H1 (cell line): ENCODE results near the gene CPEB3. TPM values are rescaled to one million over a fixed set of nuclear protein-coding genes. Genes with fewer than 3 reads are reported as not detected.

Experiments
- CREB1 ChIP-seq: IDR thresholded peaks from 2 replicates; pipeline ENCODE4 v1.6.1; 2012; ENCODE audit warnings: inconsistent platforms
- GABPA ChIP-seq: IDR thresholded peaks from 2 replicates; pipeline ENCODE4 v1.6.1; 2011; ENCODE audit warnings: mild to moderate bottlenecking, low read length, moderate library complexity, borderline replicate concordance; ENCODE audit not compliant: insufficient read depth
- HDAC6 ChIP-seq: IDR thresholded peaks from one replicate; pipeline ENCODE4 v1.7.1; 2012; ENCODE audit warnings: low read depth, mild to moderate bottlenecking, inconsistent platforms, low read length, moderate library complexity
- SRF ChIP-seq: IDR thresholded peaks from 2 replicates; pipeline ENCODE4 v1.6.1; 2011; ENCODE audit warnings: mild to moderate bottlenecking, low read depth, low read length, moderate library complexity
- polyA plus RNA-seq, 7 experiments: library from polyadenylated mRNA; depleted of rRNA in 3 of 7; stranded (reverse) in 5 of 7; unstranded in 2 of 7; fragments of >200 nt in 5 of 7; fragments of 200-250 nt in 2 of 7; gene quantifications; 1 replicate in 5 of 7; 2 replicates in 1 of 7; 4 replicates in 1 of 7; pipeline versions ENCODE4 v1.2.1 to v1.2.3, GENCODE V29; 2011 to 2013; ENCODE audit warnings: missing spikeins in 2 of 7, mixed read lengths in 2 of 7
- total RNA-seq: library from RNA; stranded (reverse); fragmentation: NEBNext Ultra II Directional; extraction: Animal tissue kit (Norgen Biotek cat#: 25700); gene quantifications from 2 replicates; pipeline ENCODE4 v1.2.1, GENCODE V29; 2021
- TF ChIP-seq, protein P1 (sequence below): IDR thresholded peaks from 2 replicates; pipeline ENCODE4 v1.6.1; 2012; ENCODE audit warnings: inconsistent platforms

The CPEB3 gene
- total and polyA plus RNA-seq, 2 of the 8 experiments (the other 6 are each of a cell fraction or from before 2014, with no cell fraction given) = 0.39 to 1.7 TPM

GRCh38 chr10:92024700-92025099, 266.2 kb downstream of the CPEB3 start (continued):
- TF ChIP-seq, protein P1, sequence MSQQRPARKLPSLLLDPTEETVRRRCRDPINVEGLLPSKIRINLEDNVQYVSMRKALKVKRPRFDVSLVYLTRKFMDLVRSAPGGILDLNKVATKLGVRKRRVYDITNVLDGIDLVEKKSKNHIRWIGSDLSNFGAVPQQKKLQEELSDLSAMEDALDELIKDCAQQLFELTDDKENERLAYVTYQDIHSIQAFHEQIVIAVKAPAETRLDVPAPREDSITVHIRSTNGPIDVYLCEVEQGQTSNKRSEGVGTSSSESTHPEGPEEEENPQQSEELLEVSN = no peak
- TF ChIP-seq HDAC6 = no peak
- no peak for TF ChIP-seq CREB1
- no peak for TF ChIP-seq GABPA
- TF ChIP-seq SRF = no peak
- TF ChIP-seq, all 59 proteins: peak for 0
